Hematopoietic multipotent progenitor cell treated with erythropoietin and hydrocortisone succinate and interleukin-3 and kit ligand, for 6 days (in vitro differentiated cells): Measurements from ENCODE around the gene MYL12A.

Source experiments
- DNase-seq: peaks from one replicate; pipeline ENCODE4 v3.0.0-alpha.2; 2015

MYL12A gene

GRCh38 chr18:3284501-3284900, 36.9 kb downstream of the MYL12A start:
- no peak for DNase-seq

- no peak for DNase-seq
Observed at GRCh38 chr18:3286159-3286558, 38.6 kb downstream of the MYL12A start.

- DNase-seq: no peak
Observed at GRCh38 chr18:3293196-3293951, 45.8 kb downstream of the MYL12A start.

GRCh38 chr18:3294435-3295080, 47.0 kb downstream of the MYL12A start:
- no peak for DNase-seq

GRCh38 chr18:3297025-3297984, 49.7 kb downstream of the MYL12A start:
- DNase-seq: peak; percentile 97

GRCh38 chr18:3304832-3305231, 57.2 kb downstream of the MYL12A start:
- DNase-seq: no peak

- no peak for DNase-seq
Observed at GRCh38 chr18:3305354-3305762, 57.8 kb downstream of the MYL12A start.
